Caco-2 (cell line): ENCODE data around the gene GID8. TPM values are rescaled to one million over a fixed set of nuclear protein-coding genes. Genes with fewer than 3 reads are reported as not detected.

Experiments
- BruUV-seq: library from RNA; stranded (reverse); fragments of 400-500 nt; replicated peaks from 2 replicates; lab custom pipeline; 2021; lab: Mats Ljungman, UMichigan
- CTCF ChIA-PET: fragments of 300-600 bp; sonication (Branson Sonifier 250); formaldehyde crosslinking; loops from one replicate; lab custom pipeline; 2022; ENCODE audit warnings: antibody characterized with exemption; lab: Charles Lee
- POLR2A ChIA-PET: fragments of 300-600 bp; sonication (Branson Sonifier 250); formaldehyde crosslinking; loops from one replicate; lab custom pipeline; 2022; ENCODE audit warnings: antibody characterized with exemption; lab: Charles Lee
- DNase-seq, 2 experiments: peaks; one replicate each; pipeline versions ENCODE4 v3.0.0 to v3.0.0-alpha.2; 2020 to 2022
- H3K27me3 ChIP-seq: replicated peaks from 2 replicates; pipeline ENCODE4 v1.6.0; 2011; ENCODE audit warnings: low read length; ENCODE audit not compliant: control insufficient read depth, insufficient read depth
- H3K36me3 ChIP-seq: 2 replicates; pipeline ENCODE4 v1.5.1; 2011; ENCODE audit warnings: low read length; ENCODE audit not compliant: control insufficient read depth, insufficient read depth
- H3K4me1 ChIP-seq: fragments of 250-450 bp; sonication (Bioruptor Pico); 2 replicates; pipeline ENCODE4 v1.5.1; 2020; ENCODE audit warnings: mild to moderate bottlenecking
- H3K4me3 ChIP-seq: 2 replicates; pipeline ENCODE4 v1.5.1; 2011; ENCODE audit warnings: low read depth, mild to moderate bottlenecking, control low read depth, low read length
- H3K9me3 ChIP-seq: fragments of 250-450 bp; sonication (Bioruptor Pico); 2 replicates; pipeline ENCODE4 v1.5.1; 2020; ENCODE audit warnings: mild to moderate bottlenecking, moderate library complexity
- H3K27ac Mint-ChIP-seq: one replicate; pipeline ENCODE4 v1.8.0; 2022; ENCODE audit warnings: mixed read lengths; ENCODE audit not compliant: unreplicated experiment
- H3K27me3 Mint-ChIP-seq: one replicate; pipeline ENCODE4 v1.8.0; 2022; ENCODE audit warnings: mixed read lengths; ENCODE audit not compliant: insufficient read depth, unreplicated experiment
- H3K36me3 Mint-ChIP-seq: one replicate; pipeline ENCODE4 v1.8.0; 2022; ENCODE audit warnings: mild to moderate bottlenecking, mixed read lengths; ENCODE audit not compliant: insufficient read depth, unreplicated experiment
- H3K4me1 Mint-ChIP-seq: one replicate; pipeline ENCODE4 v1.8.0; 2022; ENCODE audit warnings: low read depth, mixed read lengths; ENCODE audit not compliant: unreplicated experiment
- H3K4me3 Mint-ChIP-seq: one replicate; pipeline ENCODE4 v1.8.0; 2022; ENCODE audit warnings: mild to moderate bottlenecking, moderate library complexity, mixed read lengths; ENCODE audit not compliant: unreplicated experiment
- H3K9me3 Mint-ChIP-seq: one replicate; pipeline ENCODE4 v1.8.0; 2022; ENCODE audit warnings: mixed read lengths; ENCODE audit not compliant: unreplicated experiment
- intact Hi-C: fragments of 100-400 bp; cut with micrococcal nuclease; formaldehyde crosslinking; loops from one replicate; pipeline ENCODE4 v1.10.0; 2022; ENCODE audit not compliant: unreplicated experiment
- total RNA-seq: library from RNA; stranded (reverse); gene quantifications from 2 replicates; pipeline ENCODE4 v1.2.3, GENCODE V29; 2022
- TF ChIP-seq, protein P1 (sequence below), 2 experiments: fragments of 200-600 bp in 1 of 2; IDR thresholded peaks; 1 replicate in 1 of 2; 2 replicates in 1 of 2; pipeline versions ENCODE4 v1.5.1 to v1.8.0; 2011 to 2022; ENCODE audit warnings: antibody characterized with exemption in 1 of 2, control low read depth in 1 of 2, inconsistent platforms in 1 of 2, low read depth in 1 of 2, low read length in 1 of 2, mild to moderate bottlenecking in 1 of 2, moderate library complexity in 1 of 2; ENCODE audit not compliant: insufficient read depth in 1 of 2, severe bottlenecking in 1 of 2, unreplicated experiment in 1 of 2

The GID8 gene
- total RNA-seq, 1 experiment from 2014 or later, result 133 TPM

- Histone ChIP-seq H3K4me1 (peaks cover 7% of the 10 kb centered on the region), H3K36me3 (no peaks in the 10 kb centered on the region), H3K27me3 (no peaks in the 10 kb centered on the region), H3K4me3 (peak overlapping the region; percentile 43), H3K9me3 (no peaks in the 10 kb centered on the region)
- CTCF ChIA-PET, result interaction anchor here (0.6 to 1.7 kb wide), 43 partner anchors 8 to 409 kb away, joined by 3 to 37 read pairs (median 4); partner anchors contain the start of genes ARFGAP1, SLC17A9 and TCFL5
- POLR2A ChIA-PET, result interaction anchor here (0.6 to 1.0 kb wide), 3 partner anchors 36 to 75 kb away, joined by 3 to 5 read pairs (median 4); no protein-coding TSS in a partner anchor
- TF ChIP-seq, protein P1, sequence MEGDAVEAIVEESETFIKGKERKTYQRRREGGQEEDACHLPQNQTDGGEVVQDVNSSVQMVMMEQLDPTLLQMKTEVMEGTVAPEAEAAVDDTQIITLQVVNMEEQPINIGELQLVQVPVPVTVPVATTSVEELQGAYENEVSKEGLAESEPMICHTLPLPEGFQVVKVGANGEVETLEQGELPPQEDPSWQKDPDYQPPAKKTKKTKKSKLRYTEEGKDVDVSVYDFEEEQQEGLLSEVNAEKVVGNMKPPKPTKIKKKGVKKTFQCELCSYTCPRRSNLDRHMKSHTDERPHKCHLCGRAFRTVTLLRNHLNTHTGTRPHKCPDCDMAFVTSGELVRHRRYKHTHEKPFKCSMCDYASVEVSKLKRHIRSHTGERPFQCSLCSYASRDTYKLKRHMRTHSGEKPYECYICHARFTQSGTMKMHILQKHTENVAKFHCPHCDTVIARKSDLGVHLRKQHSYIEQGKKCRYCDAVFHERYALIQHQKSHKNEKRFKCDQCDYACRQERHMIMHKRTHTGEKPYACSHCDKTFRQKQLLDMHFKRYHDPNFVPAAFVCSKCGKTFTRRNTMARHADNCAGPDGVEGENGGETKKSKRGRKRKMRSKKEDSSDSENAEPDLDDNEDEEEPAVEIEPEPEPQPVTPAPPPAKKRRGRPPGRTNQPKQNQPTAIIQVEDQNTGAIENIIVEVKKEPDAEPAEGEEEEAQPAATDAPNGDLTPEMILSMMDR (IDR thresholded peaks at IDR 0.05; ENCODE audit: insufficient read depth in 1 of 2, low read depth in 1 of 2, low read length in 1 of 2, severe bottlenecking in 1 of 2, unreplicated experiment in 1 of 2), result no peak
- Mint-ChIP-seq H3K4me1 (peaks cover 13% of the 10 kb centered on the region), H3K27me3 (no peaks in the 10 kb centered on the region), H3K27ac (no peak overlapping the region), H3K36me3 (peaks cover 9% of the 10 kb centered on the region), H3K9me3 (no peaks in the 10 kb centered on the region), H3K4me3 (peak overlapping the region; percentile 70)
- intact Hi-C loops, result loop anchor here (1.0 to 2.0 kb wide), 2 partner anchors 20 to 36 kb away; partner anchors contain the start of gene SLC17A9
- no TSS peak for BruUV-seq
- no peak for DNase-seq
Observed at GRCh38 chr20:62972845-62973745, 35.1 kb downstream of the GID8 start.

GRCh38 chr20:62975251-62975760, 37.4 kb downstream of the GID8 start:
- Histone ChIP-seq H3K27me3 (no peaks in the 10 kb centered on the region), H3K36me3 (no peaks in the 10 kb centered on the region), H3K4me3 (no peak overlapping the region), H3K4me1 (peaks cover 7% of the 10 kb centered on the region), H3K9me3 (no peaks in the 10 kb centered on the region)
- DNase-seq, result no peak
- H3K36me3 Mint-ChIP-seq, result peaks cover 9% of the 10 kb centered on the region
- H3K27ac Mint-ChIP-seq, result no peak overlapping the region
- peaks cover 13% of the 10 kb centered on the region for H3K4me1 Mint-ChIP-seq
- TF ChIP-seq, protein P1 (IDR thresholded peaks at IDR 0.05; ENCODE audit: insufficient read depth in 1 of 2, low read depth in 1 of 2, low read length in 1 of 2, severe bottlenecking in 1 of 2, unreplicated experiment in 1 of 2), result no peak
- ChIA-PET POLR2A (interaction anchor here (1.1 kb wide), 1 partner anchor 38 kb away, joined by 3 read pairs; no protein-coding TSS in a partner anchor), CTCF (interaction anchor here (0.6 to 1.5 kb wide), 5 partner anchors 24 to 566 kb away, joined by 3 to 9 read pairs (median 3); no protein-coding TSS in a partner anchor)
- intact Hi-C loops, result no loop called here
- H3K4me3 Mint-ChIP-seq, result no peak overlapping the region
- H3K9me3 Mint-ChIP-seq, result no peaks in the 10 kb centered on the region
- H3K27me3 Mint-ChIP-seq, result no peaks in the 10 kb centered on the region
- BruUV-seq, result no TSS peak

GRCh38 chr20:62975812-62976508, 38.0 kb downstream of the GID8 start:
- H3K27me3 Mint-ChIP-seq, result peaks cover under 1% of the 10 kb centered on the region
- no peak for DNase-seq
- no peaks in the 10 kb centered on the region for H3K9me3 Mint-ChIP-seq
- CTCF ChIA-PET, result interaction anchor here (1.5 kb wide), 1 partner anchor 23 kb away, joined by 3 read pairs; no protein-coding TSS in a partner anchor
- BruUV-seq, result no TSS peak
- Histone ChIP-seq H3K4me3 (no peak overlapping the region), H3K4me1 (peaks cover 7% of the 10 kb centered on the region), H3K9me3 (no peaks in the 10 kb centered on the region), H3K36me3 (no peaks in the 10 kb centered on the region), H3K27me3 (no peaks in the 10 kb centered on the region)
- POLR2A ChIA-PET, result no interaction called here
- H3K27ac Mint-ChIP-seq, result no peak overlapping the region
- peaks cover 13% of the 10 kb centered on the region for H3K4me1 Mint-ChIP-seq
- intact Hi-C loops, result no loop called here
- TF ChIP-seq, protein P1 (IDR thresholded peaks at IDR 0.05; ENCODE audit: insufficient read depth in 1 of 2, low read depth in 1 of 2, low read length in 1 of 2, severe bottlenecking in 1 of 2, unreplicated experiment in 1 of 2), result no peak
- peaks cover 5% of the 10 kb centered on the region for H3K36me3 Mint-ChIP-seq
- no peak overlapping the region for H3K4me3 Mint-ChIP-seq
